OCI-LY1 (cell line): ENCODE data around the gene CCR6.

Experiments used
- H2AFZ ChIP-seq: fragments of 200-600 bp; sonication (generic), shearing (Covaris generic); 2 replicates; pipeline ENCODE4 v1.6.0; 2014; ENCODE audit warnings: antibody characterized with exemption, mild to moderate bottlenecking, low read length
- H3F3A ChIP-seq: fragments of 200-600 bp; sonication (generic), shearing (Covaris generic); 2 replicates; pipeline ENCODE4 v1.6.0; 2014; ENCODE audit warnings: mild to moderate bottlenecking, antibody characterized with exemption, low read length, moderate library complexity; ENCODE audit not compliant: insufficient read depth
- H3K27ac ChIP-seq: fragments of 200-600 bp; sonication (generic); 2 replicates; pipeline ENCODE4 v1.5.1; 2014; ENCODE audit warnings: low read length, mixed run types, mild to moderate bottlenecking, low read depth; ENCODE audit not compliant: poor library complexity, severe bottlenecking
- H3K27me3 ChIP-seq: fragments of 200-600 bp; sonication (generic); 2 replicates; pipeline ENCODE4 v1.6.0; 2014; ENCODE audit warnings: antibody characterized with exemption, mild to moderate bottlenecking, low read length, moderate library complexity; ENCODE audit not compliant: insufficient read depth
- H3K36me3 ChIP-seq: fragments of 200-600 bp; sonication (generic); 2 replicates; pipeline ENCODE4 v1.6.1; 2014; ENCODE audit warnings: mild to moderate bottlenecking, antibody characterized with exemption, low read length, moderate library complexity, mixed read lengths; ENCODE audit not compliant: insufficient read depth
- H3K4me1 ChIP-seq: fragments of 200-600 bp; sonication (generic); 2 replicates; pipeline ENCODE4 v1.5.1; 2014; ENCODE audit warnings: mild to moderate bottlenecking, low read length, moderate library complexity; ENCODE audit not compliant: insufficient read depth, severe bottlenecking
- H3K4me2 ChIP-seq: fragments of 200-600 bp; sonication (generic), shearing (Covaris generic); 2 replicates; pipeline ENCODE4 v1.6.1; 2014; ENCODE audit warnings: low read length
- H3K4me3 ChIP-seq: fragments of 200-600 bp; sonication (generic); 2 replicates; pipeline ENCODE4 v1.5.1; 2014; ENCODE audit warnings: low read length, low read depth, mild to moderate bottlenecking, mixed read lengths; ENCODE audit not compliant: poor library complexity, severe bottlenecking
- H3K79me2 ChIP-seq: fragments of 200-600 bp; shearing (Covaris generic); 2 replicates; pipeline ENCODE4 v1.6.1; 2016; ENCODE audit warnings: mixed run types, low read length, mixed read lengths; ENCODE audit not compliant: insufficient read depth
- H3K9ac ChIP-seq: fragments of 200-600 bp; sonication (generic), shearing (Covaris generic); 2 replicates; pipeline ENCODE4 v1.6.1; 2014; ENCODE audit warnings: mild to moderate bottlenecking, low read length, mixed read lengths
- H3K9me2 ChIP-seq: fragments of 200-600 bp; sonication (generic), shearing (Covaris generic); 2 replicates; pipeline ENCODE4 v1.6.1; 2014; ENCODE audit warnings: low read depth, mild to moderate bottlenecking, low read length, mixed read lengths
- H3K9me3 ChIP-seq: fragments of 200-600 bp; shearing (Covaris generic); 2 replicates; pipeline ENCODE4 v1.6.1; 2014; ENCODE audit warnings: low read length, mixed read lengths
- H4K20me1 ChIP-seq: fragments of 200-600 bp; sonication (generic), shearing (Covaris generic); 2 replicates; pipeline ENCODE4 v1.6.0; 2016; ENCODE audit warnings: mild to moderate bottlenecking, low read length; ENCODE audit not compliant: insufficient read depth
- EZH2 ChIP-seq: fragments of 200-600 bp; sonication (generic), shearing (Covaris generic); IDR thresholded peaks from 2 replicates; pipeline ENCODE4 v1.8.0; 2017; ENCODE audit warnings: borderline replicate concordance, mixed run types, mild to moderate bottlenecking, antibody characterized with exemption, low read length, moderate library complexity, mixed read lengths
- TF ChIP-seq, protein P1 (sequence below): fragments of 200-600 bp; sonication (generic), shearing (Covaris generic); IDR thresholded peaks from 2 replicates; pipeline ENCODE4 v1.5.1; 2017; ENCODE audit warnings: mild to moderate bottlenecking, antibody characterized with exemption, low read length, moderate library complexity, mixed read lengths

The CCR6 gene

DNA sequence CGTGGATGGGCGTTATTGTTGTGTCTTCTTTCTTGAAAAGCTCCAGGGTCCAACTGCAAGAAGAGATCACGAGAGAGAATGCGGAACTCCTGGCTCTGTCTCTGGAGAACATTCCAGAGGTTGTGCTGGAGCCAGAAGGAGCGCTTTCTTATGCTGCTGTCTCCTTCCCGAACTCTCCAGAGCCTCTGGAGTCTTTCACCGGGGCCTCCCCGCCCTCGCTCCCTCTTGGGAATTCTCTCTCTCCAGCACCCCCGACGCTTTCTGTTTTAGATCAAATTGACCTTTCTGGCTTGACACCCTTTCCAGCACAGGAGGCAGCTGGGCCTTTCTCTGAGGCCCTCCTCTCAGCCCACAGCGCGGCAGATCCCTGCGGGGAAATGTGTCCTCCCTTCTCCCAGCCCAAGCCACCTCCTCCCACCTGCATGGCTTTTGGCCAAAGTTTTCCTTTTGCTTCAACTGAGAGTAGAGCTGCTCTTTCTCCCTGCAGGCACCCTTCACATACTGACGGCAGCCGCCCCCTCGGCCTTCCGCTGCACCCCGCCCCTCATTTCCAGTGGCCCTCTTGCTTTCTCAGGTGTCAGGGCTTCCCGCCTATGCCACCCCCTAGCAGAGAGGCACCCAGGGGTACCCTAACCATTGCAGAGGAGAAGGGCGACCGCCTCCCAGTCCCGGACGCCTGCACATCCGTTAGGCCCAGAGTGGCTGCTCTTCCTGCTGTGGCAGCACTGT, 6.6 kb upstream of the CCR6 start:
- Histone ChIP-seq H2AFZ (no peak overlapping the region), H3K9me2 (no peaks in the 10 kb centered on the region), H3K9me3 (0 out of 2 replicates have a peak, but pooled peaks cover 2% of the 10 kb centered on the region), H4K20me1 (no peaks in the 10 kb centered on the region), H3K4me1 (peaks cover 36% of the 10 kb centered on the region), H3K27me3 (peaks cover 7% of the 10 kb centered on the region; the same call in 1 of the 2 replicates), H3K4me2 (no peak overlapping the region), H3K9ac (no peak overlapping the region), H3K79me2 (no peaks in the 10 kb centered on the region), H3K4me3 (no peak overlapping the region), H3K27ac (no peak overlapping the region), H3F3A (no peaks in the 10 kb centered on the region), H3K36me3 (no peaks in the 10 kb centered on the region; the same call in 1 of the 2 replicates)
- no peak for TF ChIP-seq EZH2
- TF ChIP-seq, protein P1, sequence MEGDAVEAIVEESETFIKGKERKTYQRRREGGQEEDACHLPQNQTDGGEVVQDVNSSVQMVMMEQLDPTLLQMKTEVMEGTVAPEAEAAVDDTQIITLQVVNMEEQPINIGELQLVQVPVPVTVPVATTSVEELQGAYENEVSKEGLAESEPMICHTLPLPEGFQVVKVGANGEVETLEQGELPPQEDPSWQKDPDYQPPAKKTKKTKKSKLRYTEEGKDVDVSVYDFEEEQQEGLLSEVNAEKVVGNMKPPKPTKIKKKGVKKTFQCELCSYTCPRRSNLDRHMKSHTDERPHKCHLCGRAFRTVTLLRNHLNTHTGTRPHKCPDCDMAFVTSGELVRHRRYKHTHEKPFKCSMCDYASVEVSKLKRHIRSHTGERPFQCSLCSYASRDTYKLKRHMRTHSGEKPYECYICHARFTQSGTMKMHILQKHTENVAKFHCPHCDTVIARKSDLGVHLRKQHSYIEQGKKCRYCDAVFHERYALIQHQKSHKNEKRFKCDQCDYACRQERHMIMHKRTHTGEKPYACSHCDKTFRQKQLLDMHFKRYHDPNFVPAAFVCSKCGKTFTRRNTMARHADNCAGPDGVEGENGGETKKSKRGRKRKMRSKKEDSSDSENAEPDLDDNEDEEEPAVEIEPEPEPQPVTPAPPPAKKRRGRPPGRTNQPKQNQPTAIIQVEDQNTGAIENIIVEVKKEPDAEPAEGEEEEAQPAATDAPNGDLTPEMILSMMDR, result no peak

DNA sequence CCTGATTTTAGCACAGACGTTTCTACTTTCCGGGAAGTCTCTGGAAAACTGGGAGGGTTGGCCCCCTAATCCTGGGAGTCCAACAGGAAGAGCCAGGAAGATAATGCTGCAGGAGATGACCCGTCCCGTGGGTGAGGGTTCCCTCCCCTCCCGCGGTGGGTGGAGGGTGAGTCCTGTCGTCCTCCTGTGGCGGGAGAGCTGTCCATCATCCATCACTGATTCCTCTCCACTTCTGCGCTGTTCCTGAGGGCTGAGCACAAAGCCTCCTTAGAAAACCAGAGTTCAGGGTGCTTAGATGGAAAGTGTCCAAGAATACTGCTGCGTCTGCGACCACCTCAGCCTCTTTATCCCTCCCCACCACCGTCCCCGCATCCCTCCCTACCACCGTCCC, 6.1 kb upstream of the CCR6 start:
- Histone ChIP-seq H3K4me2 (no peak overlapping the region), H4K20me1 (no peaks in the 10 kb centered on the region), H3K27me3 (peaks cover 13% of the 10 kb centered on the region; the same call in 1 of the 2 replicates), H3K9me3 (0 out of 2 replicates have a peak, but pooled peaks cover 2% of the 10 kb centered on the region), H3K36me3 (no peaks in the 10 kb centered on the region; the same call in 1 of the 2 replicates), H3K4me3 (no peak overlapping the region), H3K79me2 (no peaks in the 10 kb centered on the region), H2AFZ (no peak overlapping the region), H3K27ac (no peak overlapping the region), H3F3A (no peaks in the 10 kb centered on the region), H3K9me2 (no peaks in the 10 kb centered on the region), H3K4me1 (peaks cover 36% of the 10 kb centered on the region), H3K9ac (no peak overlapping the region)
- TF ChIP-seq, protein P1, result no peak

DNA sequence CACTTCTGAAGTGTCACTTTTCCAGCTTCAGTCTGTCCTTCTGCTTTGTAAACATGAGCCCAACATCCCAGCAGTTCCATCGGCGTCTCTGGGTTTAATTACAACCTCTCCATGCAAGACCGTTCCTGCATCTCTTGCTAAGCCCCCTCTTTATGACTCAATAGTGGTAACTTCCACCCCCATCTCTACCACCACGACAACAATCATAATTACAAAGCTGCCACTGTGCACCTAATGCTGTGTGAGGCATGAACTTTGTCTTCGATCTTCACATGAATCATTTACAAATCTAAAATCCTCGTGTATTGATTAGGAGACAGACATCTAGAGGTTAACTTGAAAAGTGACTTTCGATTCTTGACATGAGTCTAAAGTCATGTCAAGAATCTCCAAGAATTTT, 4.9 kb upstream of the CCR6 start:
- Histone ChIP-seq H3K9ac (no peak overlapping the region), H3K4me2 (no peak overlapping the region), H3K36me3 (no peaks in the 10 kb centered on the region; the same call in 1 of the 2 replicates), H4K20me1 (no peaks in the 10 kb centered on the region), H3K27me3 (peaks cover 14% of the 10 kb centered on the region; the same call in 1 of the 2 replicates), H3F3A (no peaks in the 10 kb centered on the region), H3K27ac (no peak overlapping the region), H3K79me2 (no peaks in the 10 kb centered on the region), H3K9me3 (0 out of 2 replicates have a peak, but pooled peaks cover 2% of the 10 kb centered on the region), H3K9me2 (no peaks in the 10 kb centered on the region), H2AFZ (no peak overlapping the region), H3K4me1 (peaks cover 27% of the 10 kb centered on the region), H3K4me3 (no peak overlapping the region)
- no peak for TF ChIP-seq EZH2
- TF ChIP-seq, protein P1, result no peak
